Tibial nerve (tissue), 4 donors: ENCODE measurements around the gene RANBP9. TPM values are rescaled to one million over a fixed set of nuclear protein-coding genes. Genes with fewer than 3 reads are reported as not detected.

ENCODE experiments used
- DNase-seq, 2 donors: peaks; one replicate each; pipeline ENCODE4 v3.0.0-alpha.2; 2019; ENCODE audit warnings: low spot score in 2 of 2
- H3K27ac ChIP-seq, 4 donors: fragments of 200-600 bp; sonication (generic) in 3 of 4; one replicate each; pipeline ENCODE4 v1.5.1; 2017 to 2019; ENCODE audit warnings: mild to moderate bottlenecking in 1 of 4
- H3K27me3 ChIP-seq, 2 donors: fragments of 200-600 bp; sonication (generic) in 1 of 2; one replicate each; pipeline versions ENCODE4 v1.5.1 to v1.6.0; 2017 to 2019
- H3K36me3 ChIP-seq, 3 donors: fragments of 200-600 bp; sonication (generic); one replicate each; pipeline ENCODE4 v1.5.1; 2018 to 2019
- H3K4me1 ChIP-seq, 4 donors: fragments of 200-600 bp; sonication (generic) in 3 of 4; one replicate each; pipeline ENCODE4 v1.5.1; 2017 to 2019
- H3K4me3 ChIP-seq, 4 donors: fragments of 200-600 bp; sonication (generic) in 3 of 4; one replicate each; pipeline ENCODE4 v1.5.1; 2017 to 2019; ENCODE audit warnings: mild to moderate bottlenecking in 1 of 4, moderate library complexity in 1 of 4
- H3K9me3 ChIP-seq, 4 donors: fragments of 200-600 bp; sonication (generic) in 3 of 4; one replicate each; pipeline ENCODE4 v1.5.1; 2017 to 2019
- EP300 ChIP-seq, 2 donors: sonication (generic); formaldehyde crosslinking; IDR thresholded peaks; one replicate each; pipeline ENCODE4 v1.6.1; 2017; ENCODE audit warnings: antibody characterized with exemption in 2 of 2, mild to moderate bottlenecking in 1 of 2
- POLR2A ChIP-seq, 2 donors: fragments of 450-650 bp; IDR thresholded peaks; one replicate each; pipeline ENCODE4 v1.6.1; 2017; ENCODE audit warnings: antibody characterized with exemption in 2 of 2, mild to moderate bottlenecking in 2 of 2, moderate library complexity in 2 of 2
- WGBS, 2 donors: methylation state at CpG; one replicate each; pipeline ENCODE4 v1.1.5; 2018; 5-methylcytosine and 5-hydroxymethylcytosine counted together
- total RNA-seq, 4 donors: library from RNA; depleted of rRNA; stranded (reverse); fragments of >200 nt; gene quantifications; one replicate each; pipeline ENCODE4 v1.1.0, GENCODE V29; 2016
- TF ChIP-seq, protein P1 (sequence below), 5 experiments: fragments of 200-600 bp in 3 of 5; fragments of 450-650 bp in 2 of 5; sonication (generic) in 3 of 5; IDR thresholded peaks; one replicate each; pipeline ENCODE4 v1.5.1; 2016 to 2019; ENCODE audit warnings: antibody characterized with exemption in 5 of 5, mild to moderate bottlenecking in 3 of 5, moderate library complexity in 2 of 5

Gene RANBP9
- total RNA-seq, 4 donors from 2014 or later: 28.5 to 38.4 (median 37.7) TPM

DNA sequence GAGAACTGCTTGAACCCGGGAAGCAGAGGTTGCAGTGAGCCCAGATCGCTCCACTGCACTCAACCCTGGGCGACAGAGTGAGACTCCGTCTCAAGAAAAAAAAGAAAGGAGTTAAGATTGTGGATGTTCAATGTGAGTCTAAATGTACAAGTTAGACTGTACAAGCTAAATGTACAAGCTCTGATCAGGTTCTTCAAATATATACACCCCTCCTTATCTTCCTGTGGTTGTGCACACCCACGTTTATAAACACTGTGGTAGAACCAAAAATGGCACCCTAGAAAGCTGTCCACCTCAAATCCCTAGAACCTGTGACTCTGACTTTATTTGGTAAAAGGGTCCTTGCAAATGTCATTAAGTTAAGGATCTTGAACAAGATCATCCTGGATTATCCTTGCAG lies 11.2 kb upstream of the RANBP9 start:
- Histone ChIP-seq H3K4me3 (no peak overlapping the region), H3K9me3 (no peaks in the 10 kb centered on the region), H3K4me1 (no peaks in the 10 kb centered on the region), H3K36me3 (no peaks in the 10 kb centered on the region), H3K27me3 (no peaks in the 10 kb centered on the region), H3K27ac (no peak overlapping the region)
- TF ChIP-seq EP300 (IDR thresholded peaks at IDR 0.05) (no peak), POLR2A (IDR thresholded peaks at IDR 0.05) (no peak)
- TF ChIP-seq, protein P1, sequence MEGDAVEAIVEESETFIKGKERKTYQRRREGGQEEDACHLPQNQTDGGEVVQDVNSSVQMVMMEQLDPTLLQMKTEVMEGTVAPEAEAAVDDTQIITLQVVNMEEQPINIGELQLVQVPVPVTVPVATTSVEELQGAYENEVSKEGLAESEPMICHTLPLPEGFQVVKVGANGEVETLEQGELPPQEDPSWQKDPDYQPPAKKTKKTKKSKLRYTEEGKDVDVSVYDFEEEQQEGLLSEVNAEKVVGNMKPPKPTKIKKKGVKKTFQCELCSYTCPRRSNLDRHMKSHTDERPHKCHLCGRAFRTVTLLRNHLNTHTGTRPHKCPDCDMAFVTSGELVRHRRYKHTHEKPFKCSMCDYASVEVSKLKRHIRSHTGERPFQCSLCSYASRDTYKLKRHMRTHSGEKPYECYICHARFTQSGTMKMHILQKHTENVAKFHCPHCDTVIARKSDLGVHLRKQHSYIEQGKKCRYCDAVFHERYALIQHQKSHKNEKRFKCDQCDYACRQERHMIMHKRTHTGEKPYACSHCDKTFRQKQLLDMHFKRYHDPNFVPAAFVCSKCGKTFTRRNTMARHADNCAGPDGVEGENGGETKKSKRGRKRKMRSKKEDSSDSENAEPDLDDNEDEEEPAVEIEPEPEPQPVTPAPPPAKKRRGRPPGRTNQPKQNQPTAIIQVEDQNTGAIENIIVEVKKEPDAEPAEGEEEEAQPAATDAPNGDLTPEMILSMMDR (IDR thresholded peaks at IDR 0.05): no peak
- WGBS, 2 donors: 81 to 88% methylated on average over 5 of the region's 5 CpGs
- no peak for DNase-seq

DNA sequence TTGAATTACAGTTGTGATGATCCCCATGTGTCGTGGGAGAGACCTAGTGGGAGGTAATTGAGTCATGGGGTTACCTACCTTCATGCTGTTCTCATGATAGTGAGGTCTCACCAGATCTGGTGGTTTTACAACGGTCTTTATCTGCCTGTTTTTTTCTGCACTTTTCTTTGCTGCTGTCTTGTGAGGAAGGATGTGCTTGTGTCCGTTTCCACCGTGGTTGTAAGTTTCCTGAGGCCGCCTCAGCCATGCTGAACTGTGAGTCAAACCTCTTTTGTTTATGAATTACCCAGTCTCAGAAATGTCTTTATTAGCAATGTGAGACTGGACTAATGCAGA lies 6.5 kb upstream of the RANBP9 start:
- H3K27ac ChIP-seq: no peak overlapping the region
- no peak for TF ChIP-seq EP300 (IDR thresholded peaks at IDR 0.05)
- no peaks in the 10 kb centered on the region for H3K27me3 ChIP-seq
- no peaks in the 10 kb centered on the region for H3K36me3 ChIP-seq
- peaks cover 0 to 2% (median 2%) of the 10 kb centered on the region in 4 donors for H3K4me1 ChIP-seq
- no peaks in the 10 kb centered on the region for H3K9me3 ChIP-seq
- 82 to 87% methylated on average over 5 of the region's 5 CpGs for WGBS, 2 donors
- DNase-seq: no peak
- no peak overlapping the region for H3K4me3 ChIP-seq

DNA sequence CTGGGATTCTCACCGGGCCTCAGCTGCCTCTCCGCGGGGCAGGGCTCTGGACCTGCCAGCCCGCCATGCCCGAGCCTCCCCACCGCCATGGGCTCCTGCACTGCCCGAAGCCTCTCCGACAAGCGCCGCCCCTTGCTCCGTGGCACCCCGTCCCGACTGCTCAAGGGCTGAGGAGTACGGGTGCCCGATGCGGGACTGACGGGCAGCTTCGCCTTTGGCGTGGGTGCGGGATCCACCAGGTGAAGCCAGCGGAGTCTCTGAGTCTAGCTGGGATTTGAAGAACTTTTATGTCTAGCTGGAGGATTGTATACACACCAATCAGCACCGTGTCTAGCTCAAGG lies 5.3 kb upstream of the RANBP9 start:
- H3K9me3 ChIP-seq: no peaks in the 10 kb centered on the region
- no peak overlapping the region for H3K27ac ChIP-seq
- H3K4me3 ChIP-seq: no peak overlapping the region
- no peak for DNase-seq
- H3K27me3 ChIP-seq: no peaks in the 10 kb centered on the region
- 92% methylated on average over 21 to 22 of the region's 22 CpGs for WGBS, 2 donors
- H3K4me1 ChIP-seq: peaks cover 0 to 10% (median 7%) of the 10 kb centered on the region in 4 donors
- no peak for TF ChIP-seq POLR2A (IDR thresholded peaks at IDR 0.05)
- TF ChIP-seq, protein P1 (IDR thresholded peaks at IDR 0.05): no peak
- TF ChIP-seq EP300 (IDR thresholded peaks at IDR 0.05): no peak
- no peaks in the 10 kb centered on the region for H3K36me3 ChIP-seq

DNA sequence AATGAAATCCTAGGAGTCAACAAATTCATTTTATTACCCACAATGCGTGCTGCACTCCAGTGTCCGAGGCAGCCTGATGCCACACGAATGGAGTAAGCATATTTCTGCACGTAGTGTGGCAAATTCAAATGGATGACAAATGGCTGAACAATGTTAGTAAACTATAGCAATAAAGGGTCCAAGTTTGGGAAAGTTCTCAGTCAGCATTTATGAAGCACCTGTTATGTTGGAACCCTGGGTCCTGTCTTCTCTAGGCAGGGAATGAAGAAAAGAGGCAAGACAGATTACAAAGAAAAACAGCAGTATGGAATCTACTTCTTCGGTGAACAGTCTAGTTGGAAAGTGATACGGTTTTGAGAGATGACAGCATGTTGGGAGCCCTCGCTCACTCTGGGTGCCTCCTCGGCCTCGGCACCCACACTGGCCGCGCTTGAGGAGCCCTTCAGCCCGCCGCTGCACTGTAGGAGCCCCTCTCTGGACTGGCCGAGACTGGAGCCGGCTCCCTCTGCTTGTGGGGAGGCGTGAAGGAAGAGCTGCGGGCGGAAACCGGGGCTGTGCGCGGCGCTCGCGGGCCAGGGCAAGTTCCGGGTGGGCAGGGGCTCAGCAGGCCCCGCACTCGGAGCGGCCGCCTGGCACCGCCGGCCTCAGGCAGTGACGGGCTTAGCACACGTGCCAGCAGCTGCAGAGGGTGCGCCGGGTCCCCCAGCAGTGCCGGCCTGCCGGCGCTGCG lies 4.8 kb upstream of the RANBP9 start:
- TF ChIP-seq, protein P1 (IDR thresholded peaks at IDR 0.05): no peak
- TF ChIP-seq EP300 (IDR thresholded peaks at IDR 0.05): no peak
- no peak for TF ChIP-seq POLR2A (IDR thresholded peaks at IDR 0.05)
- Histone ChIP-seq H3K27me3 (no peaks in the 10 kb centered on the region), H3K9me3 (no peaks in the 10 kb centered on the region), H3K4me1 (peaks cover 0 to 10% (median 7%) of the 10 kb centered on the region in 4 donors), H3K27ac (no peak overlapping the region), H3K36me3 (no peaks in the 10 kb centered on the region), H3K4me3 (no peak overlapping the region)
- 91 to 94% methylated on average over 38 to 39 of the region's 39 CpGs for WGBS, 2 donors
- DNase-seq: no peak

DNA sequence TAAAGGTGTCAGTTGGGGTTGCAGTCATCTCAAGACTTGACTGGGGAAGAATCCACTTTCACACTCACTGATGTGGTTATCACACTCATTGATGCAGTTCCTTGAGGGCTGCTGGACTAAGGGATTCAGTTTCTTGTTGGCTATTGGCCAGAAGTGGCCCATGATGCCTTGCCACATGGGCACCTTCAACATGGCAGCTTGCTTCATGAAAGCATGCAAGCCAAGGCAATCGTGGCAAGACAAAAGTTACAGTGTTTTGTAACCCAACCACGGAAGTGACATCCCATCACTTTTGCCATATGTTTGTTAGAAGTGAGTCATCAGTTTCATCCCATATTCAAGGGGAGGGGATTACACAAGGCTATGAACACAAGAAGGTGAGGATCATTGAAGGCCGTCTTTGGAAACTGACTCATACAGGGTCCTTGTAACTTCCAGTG lies 3.8 kb upstream of the RANBP9 start:
- Histone ChIP-seq H3K27ac (no peak overlapping the region), H3K4me3 (no peak overlapping the region), H3K4me1 (peaks cover 0 to 10% (median 7%) of the 10 kb centered on the region in 4 donors), H3K36me3 (no peaks in the 10 kb centered on the region), H3K27me3 (no peaks in the 10 kb centered on the region), H3K9me3 (no peaks in the 10 kb centered on the region)
- DNase-seq: no peak
- TF ChIP-seq POLR2A (IDR thresholded peaks at IDR 0.05): no peak
- TF ChIP-seq EP300 (IDR thresholded peaks at IDR 0.05): no peak
- TF ChIP-seq, protein P1 (IDR thresholded peaks at IDR 0.05): no peak
- 68 to 94% methylated on average over 3 of the region's 3 CpGs for WGBS, 2 donors
